ENCODE measurements around the gene EFCC1.

The EFCC1 gene

DNA sequence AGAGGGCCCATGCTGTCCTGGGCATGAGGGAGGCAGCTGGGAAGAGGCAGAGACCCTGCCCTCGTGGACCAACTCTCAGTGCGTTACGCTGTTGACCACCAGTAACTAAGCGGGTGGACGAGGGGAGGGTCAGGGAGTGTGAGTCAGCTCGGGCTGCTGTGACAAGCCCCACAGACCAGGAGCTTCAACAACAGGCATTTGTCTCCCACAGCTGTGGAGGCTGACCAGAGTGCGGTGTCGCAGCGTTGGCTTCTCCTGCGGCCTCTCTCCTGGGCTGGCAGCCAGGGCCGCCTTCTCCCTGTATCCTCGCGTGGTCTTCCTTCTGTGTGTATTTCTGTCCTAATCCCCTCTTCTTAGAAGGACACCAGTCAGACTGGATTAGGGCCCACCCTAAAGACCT, 13.0 kb downstream of the EFCC1 start:
- DNase-seq (ENCODE audit: low read depth in 3 of 3, low spot score in 1 of 3) = no peak

DNA sequence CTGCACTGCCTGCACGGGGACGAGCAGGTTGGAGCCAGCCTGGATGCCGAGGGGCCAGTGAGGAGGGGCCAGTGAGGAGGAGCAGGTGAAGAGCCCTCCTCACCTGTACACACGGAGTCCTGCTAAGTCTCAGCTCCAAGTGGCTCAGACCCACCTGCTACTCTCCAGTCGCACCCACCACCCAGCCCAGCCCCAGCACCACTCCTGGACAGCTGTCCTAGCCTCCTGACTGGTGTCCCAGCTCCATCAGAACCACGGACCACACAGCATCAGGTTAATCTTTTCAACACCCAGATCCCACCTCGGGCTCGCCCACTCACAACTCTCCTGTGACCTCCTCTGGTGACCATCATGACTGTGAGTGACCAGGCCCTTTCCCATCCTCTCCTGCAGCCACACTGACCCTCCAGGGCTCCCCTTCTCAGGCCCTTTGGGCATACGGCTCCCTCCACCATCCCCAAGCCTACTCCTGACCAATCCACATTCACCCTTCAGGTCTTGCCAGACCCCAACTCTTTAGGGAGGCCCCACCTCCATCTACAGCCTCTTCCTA, 13.8 kb downstream of the EFCC1 start:
- no peak for DNase-seq (ENCODE audit: low read depth in 3 of 3, low spot score in 1 of 3)

GRCh38 chr3:129015388-129016105, 14.4 kb downstream of the EFCC1 start:
- no peak for DNase-seq (ENCODE audit: low read depth in 3 of 3, low spot score in 1 of 3)

DNA sequence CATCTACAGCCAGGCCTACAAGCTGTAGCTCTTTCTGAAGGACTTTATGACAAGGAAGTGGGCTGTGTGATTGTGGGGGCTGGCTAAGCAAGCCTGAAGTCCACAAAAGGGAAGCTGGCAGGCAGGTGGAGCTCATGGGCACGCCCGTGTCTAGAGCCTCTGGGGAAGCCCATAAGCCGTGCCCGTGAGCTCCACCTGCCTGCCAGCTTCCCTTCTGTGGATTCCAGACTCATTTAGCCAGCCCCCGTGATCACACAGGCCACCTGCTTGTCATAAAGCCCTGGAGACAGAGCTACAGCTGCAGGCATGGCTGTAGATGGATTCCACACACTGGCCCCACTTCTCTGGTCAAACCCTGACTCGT, 15.2 kb downstream of the EFCC1 start:
- DNase-seq (ENCODE audit: low read depth in 3 of 3, low spot score in 1 of 3) = peak in 2 of 3 donors; percentile 13 to 29

DNA sequence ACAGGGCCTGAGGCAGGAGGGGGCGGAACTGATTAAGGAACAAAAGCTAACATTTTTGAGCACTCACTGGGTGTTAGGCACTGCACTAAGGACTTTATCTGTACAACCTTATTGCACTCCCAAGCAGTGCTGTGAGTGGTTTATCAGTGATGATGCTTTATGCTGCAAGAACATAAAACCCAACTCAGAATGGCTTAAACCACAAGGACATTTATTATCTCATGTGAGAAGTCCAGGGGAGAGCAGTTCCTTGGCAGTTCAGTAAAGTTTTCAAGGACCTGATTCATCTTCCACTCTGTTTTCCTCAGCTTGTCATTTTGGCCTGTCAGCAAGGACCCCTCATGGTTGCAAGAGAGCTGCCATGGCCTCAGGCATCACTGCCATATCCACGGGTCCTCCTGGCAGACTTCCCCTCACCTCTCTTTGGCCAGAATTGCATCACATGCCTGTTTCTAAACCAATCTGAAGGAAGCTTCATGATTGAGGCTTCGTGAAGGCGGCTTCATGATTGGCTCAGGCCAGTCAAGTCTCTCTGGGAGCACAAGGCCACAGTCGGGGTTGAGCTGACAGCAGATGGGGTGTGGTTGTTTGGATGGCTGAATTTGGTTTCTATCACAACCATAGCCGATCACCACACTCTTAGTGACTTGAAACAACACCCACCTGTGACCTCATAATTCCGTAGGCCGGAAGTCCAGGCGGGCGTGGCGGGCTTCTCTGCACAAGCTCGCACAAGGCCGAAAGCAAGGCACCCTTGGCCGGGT, 15.8 kb downstream of the EFCC1 start:
- DNase-seq (ENCODE audit: low read depth in 3 of 3, low spot score in 1 of 3) = no peak

GRCh38 chr3:129017484-129017899, 16.4 kb downstream of the EFCC1 start:
- no peak for DNase-seq (ENCODE audit: low read depth in 3 of 3, low spot score in 1 of 3)

DNA sequence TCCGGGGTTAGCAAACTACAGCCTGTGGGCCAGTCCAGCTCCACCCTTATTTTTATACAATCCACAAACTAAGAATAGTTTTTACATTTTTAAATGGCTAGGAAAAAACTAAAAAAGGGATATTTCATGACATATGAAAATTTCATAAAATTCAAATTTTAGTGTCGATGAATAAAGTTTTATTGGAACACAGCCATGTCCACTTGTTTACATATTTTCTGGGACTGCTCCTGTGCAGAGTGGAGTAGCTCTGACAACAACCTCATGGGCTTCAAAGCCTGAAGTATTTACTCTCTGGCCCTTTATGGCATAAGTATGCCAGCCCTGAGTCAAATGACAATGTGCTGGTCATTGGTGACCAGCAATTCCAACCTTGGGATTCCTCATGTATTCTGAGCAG, 17.2 kb downstream of the EFCC1 start:
- no peak for DNase-seq (ENCODE audit: low read depth in 3 of 3, low spot score in 1 of 3)

DNA sequence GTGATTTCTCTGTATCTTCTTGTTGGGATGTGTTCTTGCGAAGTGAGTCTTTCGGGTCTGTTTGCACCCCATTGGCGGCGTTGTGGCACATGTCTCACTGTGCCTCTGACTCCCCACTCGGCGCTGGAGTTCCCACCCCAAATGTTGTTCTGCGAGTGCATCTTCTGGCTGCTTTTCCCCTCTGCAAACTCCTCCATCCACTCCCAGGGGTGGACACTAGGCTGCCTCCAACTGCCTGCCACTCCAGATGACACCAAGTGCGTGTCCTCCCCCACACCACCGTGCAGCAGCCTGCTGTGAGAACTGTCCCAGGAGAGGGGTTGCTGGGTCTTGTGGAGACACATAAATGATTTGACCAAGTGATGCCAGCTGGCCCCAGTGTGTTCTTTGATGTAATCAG, 17.6 kb downstream of the EFCC1 start:
- DNase-seq (ENCODE audit: low read depth in 3 of 3, low spot score in 1 of 3) = no peak

DNA sequence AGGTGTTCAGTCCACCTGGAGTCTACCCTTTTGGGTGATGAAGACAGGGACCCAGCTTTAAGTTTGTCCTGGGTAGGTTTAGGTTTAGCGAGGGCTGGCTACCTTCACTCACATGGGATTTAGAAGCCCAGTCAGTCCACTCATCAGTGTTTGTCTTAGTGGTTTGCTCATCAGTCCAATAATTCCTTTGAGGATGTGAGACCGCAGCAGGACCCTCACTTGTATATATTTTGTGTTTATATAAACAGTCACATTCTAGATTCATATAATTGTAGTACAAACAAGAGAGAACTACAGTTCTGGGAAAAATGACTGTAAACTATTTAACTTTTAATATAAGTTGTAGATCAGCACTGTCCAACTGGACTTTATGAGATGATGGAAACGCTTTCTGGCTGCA, 18.2 kb downstream of the EFCC1 start:
- no peak for DNase-seq (ENCODE audit: low read depth in 3 of 3, low spot score in 1 of 3)

GRCh38 chr3:129020691-129021090, 19.6 kb downstream of the EFCC1 start:
- no peak for DNase-seq (ENCODE audit: low read depth in 3 of 3, low spot score in 1 of 3)

GRCh38 chr3:129021140-129021551, 20.0 kb downstream of the EFCC1 start:
- DNase-seq (ENCODE audit: low read depth in 3 of 3, low spot score in 1 of 3) = no peak

DNA sequence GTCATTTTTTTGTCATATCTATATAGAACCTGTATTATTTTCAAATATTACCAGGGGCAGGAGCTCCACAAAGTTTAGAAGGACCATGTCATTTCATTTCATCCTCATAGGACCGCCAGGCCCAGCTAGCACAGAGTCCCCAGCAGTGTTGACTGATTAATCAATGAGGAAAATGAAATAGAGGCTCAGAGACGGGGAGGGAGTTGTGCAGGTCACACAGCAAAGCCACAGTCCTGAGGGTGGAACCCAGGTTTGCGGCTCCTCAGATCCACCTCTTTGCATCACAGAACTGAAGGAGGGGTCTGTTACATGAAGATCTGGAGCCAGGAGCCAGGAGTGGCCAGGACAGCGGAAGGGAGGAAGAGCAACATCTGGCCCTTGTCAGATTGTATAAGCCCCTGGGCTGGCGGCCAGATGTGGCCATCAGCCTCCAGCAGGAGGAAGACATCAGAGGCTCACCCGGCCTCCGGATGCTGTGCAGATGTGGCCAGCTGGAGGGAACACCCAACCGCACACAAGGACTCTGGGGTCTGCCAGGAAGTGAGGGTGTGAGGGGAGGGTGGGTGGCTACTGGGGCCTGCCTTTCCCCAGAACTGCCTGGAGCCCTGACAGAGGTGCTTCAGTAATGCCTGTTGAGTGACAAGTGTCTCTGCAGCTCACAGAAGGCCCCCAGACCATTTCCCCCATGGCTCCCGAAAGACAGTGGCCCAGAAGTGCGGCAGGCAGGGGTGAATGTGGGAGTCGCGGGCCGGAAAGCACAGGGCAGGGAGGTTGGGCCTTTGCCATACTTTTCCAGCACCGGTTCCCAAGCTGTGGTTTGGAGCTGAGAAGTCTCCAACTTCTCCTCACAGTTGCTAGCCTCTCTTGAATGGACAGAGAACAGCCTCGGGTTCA, 21.3 kb downstream of the EFCC1 start:
- no peak for DNase-seq (ENCODE audit: low read depth in 3 of 3, low spot score in 1 of 3)

- no peak for DNase-seq (ENCODE audit: low read depth in 3 of 3, low spot score in 1 of 3)
Measured at GRCh38 chr3:129023008-129023358, 21.9 kb downstream of the EFCC1 start.

GRCh38 chr3:129023909-129024308, 22.8 kb downstream of the EFCC1 start:
- no peak for DNase-seq (ENCODE audit: low read depth in 3 of 3, low spot score in 1 of 3)

DNA sequence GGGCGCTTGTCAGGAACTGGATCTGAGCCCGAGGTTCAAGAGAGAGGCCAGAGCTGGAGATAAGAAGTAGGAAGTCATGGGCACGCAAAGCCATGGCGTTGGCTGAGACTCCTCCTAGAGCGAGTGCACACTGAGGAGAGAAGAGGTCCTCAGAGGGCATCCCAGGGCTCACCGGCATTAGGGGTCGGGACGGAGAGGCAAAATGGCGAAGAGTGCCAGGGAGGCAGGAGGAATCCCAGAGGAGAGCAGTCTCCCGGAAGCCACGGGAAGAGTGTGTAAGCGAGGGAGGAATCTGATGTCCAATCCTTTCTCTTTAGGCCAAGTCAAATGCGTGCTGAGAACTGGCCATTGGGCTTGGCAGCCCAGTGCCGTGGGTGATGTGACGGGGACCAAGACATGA, 24.0 kb downstream of the EFCC1 start:
- DNase-seq (ENCODE audit: low read depth in 3 of 3, low spot score in 1 of 3) = no peak

- DNase-seq (ENCODE audit: low read depth in 3 of 3, low spot score in 1 of 3) = no peak
Measured at GRCh38 chr3:129025691-129026435, 24.8 kb downstream of the EFCC1 start.

- peak; percentile 76 to 79 (median 77) for DNase-seq (ENCODE audit: low read depth in 3 of 3, low spot score in 1 of 3)
Measured at GRCh38 chr3:129026728-129027543, 25.8 kb downstream of the EFCC1 start.

DNA sequence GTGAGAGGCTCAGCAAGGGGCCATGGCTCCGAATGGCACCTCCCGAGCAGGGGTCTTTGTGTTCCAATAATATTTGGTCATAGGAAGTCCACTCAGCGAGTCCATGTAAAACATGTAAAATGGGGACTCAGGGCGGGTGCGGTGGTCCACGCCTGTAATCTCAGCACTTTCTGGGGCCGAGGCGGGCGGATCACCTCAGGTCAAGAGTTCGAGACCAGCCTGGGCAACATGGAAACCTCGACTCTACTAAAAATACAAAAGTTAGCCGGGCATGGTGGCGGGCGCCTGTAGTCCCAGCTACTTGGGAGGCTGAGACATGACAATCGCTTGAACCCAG, 26.4 kb downstream of the EFCC1 start:
- no peak for DNase-seq (ENCODE audit: low read depth in 3 of 3, low spot score in 1 of 3)

- DNase-seq (ENCODE audit: low read depth in 3 of 3, low spot score in 1 of 3) = no peak
Measured at GRCh38 chr3:129028866-129029265, 27.8 kb downstream of the EFCC1 start.

DNA sequence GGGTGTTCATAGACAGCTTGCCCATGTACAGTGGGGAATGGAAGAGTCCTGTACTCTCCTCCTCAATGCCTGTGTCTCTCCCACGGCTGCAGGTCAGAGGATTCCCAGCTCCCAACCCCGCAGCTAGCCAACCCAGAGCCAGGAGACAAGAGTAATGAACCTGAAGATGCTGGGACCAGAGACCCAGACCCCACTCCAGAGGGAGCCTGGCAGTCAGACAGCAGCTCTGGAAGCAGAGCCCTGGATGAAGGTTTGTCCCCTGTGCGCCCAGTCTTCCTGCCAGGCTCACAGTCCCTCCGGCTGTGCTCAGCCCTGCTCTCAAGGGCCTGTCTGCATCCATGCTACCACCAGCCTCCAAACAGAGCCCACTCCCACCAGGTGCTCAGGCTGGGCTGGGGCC, 29.5 kb downstream of the EFCC1 start:
- DNase-seq (ENCODE audit: low read depth in 3 of 3, low spot score in 1 of 3) = no peak
